ENCODE measurements around the gene DPYSL4.

DPYSL4 gene

DNA sequence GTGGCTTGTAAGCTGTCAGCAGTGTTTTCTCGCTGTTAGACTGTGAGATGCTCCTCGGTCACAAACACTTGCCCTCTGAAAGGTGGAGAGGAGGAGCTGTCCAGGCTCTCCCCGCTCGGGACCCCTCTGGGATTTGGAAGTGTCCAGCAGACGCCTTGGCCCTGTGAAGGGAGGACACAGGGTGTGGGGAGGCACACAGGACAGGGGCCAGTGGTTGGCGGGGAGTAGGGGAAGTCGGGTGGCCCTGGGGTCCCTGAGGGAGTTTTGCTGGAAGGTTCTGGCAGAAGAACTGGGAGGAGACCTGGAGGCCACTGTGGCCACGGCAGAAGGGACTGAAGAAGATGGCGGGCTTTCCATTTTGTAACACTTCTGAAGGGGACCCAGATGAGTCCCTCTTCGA, 47.2 kb upstream of the DPYSL4 start:
- Histone ChIP-seq H3K27me3 (ENCODE audit: insufficient read depth, low read length) (no peaks in the 10 kb centered on the region), H3K4ac (ENCODE audit: low read depth, low read length) (no peak overlapping the region), H3K18ac (ENCODE audit: low read length) (no peak overlapping the region), H3K79me2 (ENCODE audit: control insufficient read depth, insufficient read depth, low read length, poor library complexity) (no peaks in the 10 kb centered on the region), H3K79me1 (ENCODE audit: low read length) (no peaks in the 10 kb centered on the region), H3K4me2 (ENCODE audit: low read length) (no peak overlapping the region), H3K14ac (ENCODE audit: low read length) (no peak overlapping the region), H2AFZ (ENCODE audit: insufficient read depth, low read length, poor library complexity) (no peak overlapping the region), H3K36me3 (ENCODE audit: control insufficient read depth in 1 of 2, insufficient read depth in 2 of 2, low read length in 2 of 2) (no peaks in the 10 kb centered on the region), H3K4me1 (ENCODE audit: control insufficient read depth in 1 of 2, insufficient read depth in 2 of 2, low read length in 2 of 2) (no peaks in the 10 kb centered on the region), H2BK5ac (ENCODE audit: low read depth, low read length, poor library complexity) (no peak overlapping the region), H2BK12ac (ENCODE audit: low read length) (no peak overlapping the region), H4K91ac (ENCODE audit: low read depth, low read length) (no peak overlapping the region), H4K8ac (ENCODE audit: low read depth, low read length) (no peak overlapping the region), H4K12ac (ENCODE audit: low read depth, low read length) (no peak overlapping the region), H3K4me3 (ENCODE audit: low read depth, low read length) (no peak overlapping the region), H2BK120ac (ENCODE audit: insufficient read depth, low read length, poor library complexity) (no peak overlapping the region), H2AK5ac (ENCODE audit: low read length) (no peak overlapping the region), H3K27ac (ENCODE audit: low read depth, low read length) (no peak overlapping the region), H3K9ac (ENCODE audit: low read length) (no peak overlapping the region), H3K9me3 (ENCODE audit: insufficient read depth, low read depth, low read length) (no peaks in the 10 kb centered on the region), H3K23ac (ENCODE audit: low read length) (no peak overlapping the region)
- DNase-seq: no peak
- WGBS (ENCODE audit: extremely low coverage, insufficient coverage, insufficient read length): no CpG with 5 or more reads among the region's 10 CpGs

DNA sequence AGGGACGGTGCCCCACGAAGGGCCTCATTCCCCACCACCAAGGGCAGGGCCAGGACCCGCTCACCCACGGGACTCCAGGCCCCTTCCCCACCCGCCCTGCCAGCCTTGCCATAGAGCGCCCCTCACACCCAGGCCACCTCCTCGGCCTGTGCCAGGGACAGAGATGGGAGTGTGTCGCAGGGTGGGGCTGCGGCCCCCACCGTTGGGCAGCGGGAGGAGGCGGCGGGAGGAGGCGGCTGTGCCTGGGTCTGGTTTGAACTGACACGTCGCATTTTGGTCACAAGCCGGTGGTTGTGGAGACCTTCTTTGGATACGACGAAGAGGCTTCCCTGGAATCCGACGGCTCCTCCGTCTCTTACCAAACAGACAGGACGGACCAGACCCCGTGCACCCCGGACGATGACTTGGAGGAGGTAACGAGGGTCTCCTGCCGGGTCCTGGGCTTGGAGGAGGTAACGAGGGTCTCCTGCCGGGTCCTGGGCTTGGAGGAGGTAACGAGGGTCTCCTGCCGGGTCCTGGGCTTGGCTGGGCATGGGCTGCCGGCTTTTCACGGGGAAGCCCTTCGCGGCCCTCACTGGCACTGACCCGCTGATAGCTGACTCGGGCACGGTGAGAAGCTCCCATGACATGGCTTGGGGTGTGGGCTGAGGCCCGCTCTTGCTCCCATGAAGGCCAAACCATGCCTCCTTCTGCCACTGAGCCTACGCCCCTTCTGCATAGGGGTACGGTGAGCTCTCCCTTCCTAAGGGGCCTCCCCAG, 46.4 kb upstream of the DPYSL4 start:
- no peaks in the 10 kb centered on the region for H3K36me3 ChIP-seq (ENCODE audit: control insufficient read depth in 1 of 2, insufficient read depth in 2 of 2, low read length in 2 of 2)
- no peak overlapping the region for H4K91ac ChIP-seq (ENCODE audit: low read depth, low read length)
- no peaks in the 10 kb centered on the region for H3K4me1 ChIP-seq (ENCODE audit: control insufficient read depth in 1 of 2, insufficient read depth in 2 of 2, low read length in 2 of 2)
- no peak overlapping the region for H3K27ac ChIP-seq (ENCODE audit: low read depth, low read length)
- WGBS (ENCODE audit: extremely low coverage, insufficient coverage, insufficient read length): no CpG with 5 or more reads among the region's 42 CpGs
- no peak overlapping the region for H2AFZ ChIP-seq (ENCODE audit: insufficient read depth, low read length, poor library complexity)
- no peak overlapping the region for H3K14ac ChIP-seq (ENCODE audit: low read length)
- no peak overlapping the region for H2AK5ac ChIP-seq (ENCODE audit: low read length)
- H2BK5ac ChIP-seq (ENCODE audit: low read depth, low read length, poor library complexity): no peak overlapping the region
- no peak overlapping the region for H3K9ac ChIP-seq (ENCODE audit: low read length)
- no peak overlapping the region for H3K4me2 ChIP-seq (ENCODE audit: low read length)
- H2BK120ac ChIP-seq (ENCODE audit: insufficient read depth, low read length, poor library complexity): no peak overlapping the region
- H3K79me1 ChIP-seq (ENCODE audit: low read length): no peaks in the 10 kb centered on the region
- DNase-seq: no peak
- no peaks in the 10 kb centered on the region for H3K79me2 ChIP-seq (ENCODE audit: control insufficient read depth, insufficient read depth, low read length, poor library complexity)
- no peak overlapping the region for H3K4me3 ChIP-seq (ENCODE audit: low read depth, low read length)
- H3K9me3 ChIP-seq (ENCODE audit: insufficient read depth, low read depth, low read length): no peaks in the 10 kb centered on the region
- H3K23ac ChIP-seq (ENCODE audit: low read length): no peak overlapping the region
- H3K18ac ChIP-seq (ENCODE audit: low read length): no peak overlapping the region
- no peaks in the 10 kb centered on the region for H3K27me3 ChIP-seq (ENCODE audit: insufficient read depth, low read length)
- no peak overlapping the region for H2BK12ac ChIP-seq (ENCODE audit: low read length)
- H3K4ac ChIP-seq (ENCODE audit: low read depth, low read length): no peak overlapping the region
- H4K12ac ChIP-seq (ENCODE audit: low read depth, low read length): no peak overlapping the region
- H4K8ac ChIP-seq (ENCODE audit: low read depth, low read length): no peak overlapping the region

DNA sequence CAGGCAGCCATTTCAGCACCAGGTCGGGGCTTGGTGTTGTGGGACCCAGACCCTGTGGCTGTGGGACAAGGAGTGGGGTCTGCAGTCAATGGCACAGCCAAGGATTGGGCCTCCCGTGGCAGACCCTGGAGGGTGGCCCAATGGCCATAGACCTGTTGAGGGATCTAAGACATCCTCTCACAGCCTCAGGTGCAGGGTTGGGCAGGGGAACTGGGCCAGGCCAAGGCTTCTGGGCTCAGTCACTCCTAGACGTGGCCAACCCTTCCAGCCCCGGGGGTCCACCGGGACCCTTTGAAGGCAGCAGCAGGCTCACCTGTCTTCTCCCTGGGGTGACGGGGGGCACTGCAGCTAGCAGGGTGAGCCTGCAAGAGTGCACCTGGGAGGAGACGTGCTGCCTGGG, 45.7 kb upstream of the DPYSL4 start:
- Histone ChIP-seq H3K27ac (ENCODE audit: low read depth, low read length) (no peak overlapping the region), H3K36me3 (ENCODE audit: control insufficient read depth in 1 of 2, insufficient read depth in 2 of 2, low read length in 2 of 2) (no peaks in the 10 kb centered on the region), H2BK12ac (ENCODE audit: low read length) (no peak overlapping the region), H4K12ac (ENCODE audit: low read depth, low read length) (no peak overlapping the region), H2BK120ac (ENCODE audit: insufficient read depth, low read length, poor library complexity) (no peak overlapping the region), H3K9ac (ENCODE audit: low read length) (no peak overlapping the region), H2AFZ (ENCODE audit: insufficient read depth, low read length, poor library complexity) (no peak overlapping the region), H3K23ac (ENCODE audit: low read length) (no peak overlapping the region), H4K91ac (ENCODE audit: low read depth, low read length) (no peak overlapping the region), H2AK5ac (ENCODE audit: low read length) (no peak overlapping the region), H3K27me3 (ENCODE audit: insufficient read depth, low read length) (no peaks in the 10 kb centered on the region), H3K79me1 (ENCODE audit: low read length) (no peaks in the 10 kb centered on the region), H3K4me1 (ENCODE audit: control insufficient read depth in 1 of 2, insufficient read depth in 2 of 2, low read length in 2 of 2) (no peaks in the 10 kb centered on the region), H3K4ac (ENCODE audit: low read depth, low read length) (no peak overlapping the region), H2BK5ac (ENCODE audit: low read depth, low read length, poor library complexity) (no peak overlapping the region), H4K8ac (ENCODE audit: low read depth, low read length) (no peak overlapping the region), H3K4me3 (ENCODE audit: low read depth, low read length) (no peak overlapping the region), H3K18ac (ENCODE audit: low read length) (no peak overlapping the region), H3K4me2 (ENCODE audit: low read length) (no peak overlapping the region), H3K79me2 (ENCODE audit: control insufficient read depth, insufficient read depth, low read length, poor library complexity) (no peaks in the 10 kb centered on the region), H3K14ac (ENCODE audit: low read length) (no peak overlapping the region), H3K9me3 (ENCODE audit: insufficient read depth, low read depth, low read length) (no peaks in the 10 kb centered on the region)
- WGBS (ENCODE audit: extremely low coverage, insufficient coverage, insufficient read length): no CpG with 5 or more reads among the region's 7 CpGs
- no peak for DNase-seq

DNA sequence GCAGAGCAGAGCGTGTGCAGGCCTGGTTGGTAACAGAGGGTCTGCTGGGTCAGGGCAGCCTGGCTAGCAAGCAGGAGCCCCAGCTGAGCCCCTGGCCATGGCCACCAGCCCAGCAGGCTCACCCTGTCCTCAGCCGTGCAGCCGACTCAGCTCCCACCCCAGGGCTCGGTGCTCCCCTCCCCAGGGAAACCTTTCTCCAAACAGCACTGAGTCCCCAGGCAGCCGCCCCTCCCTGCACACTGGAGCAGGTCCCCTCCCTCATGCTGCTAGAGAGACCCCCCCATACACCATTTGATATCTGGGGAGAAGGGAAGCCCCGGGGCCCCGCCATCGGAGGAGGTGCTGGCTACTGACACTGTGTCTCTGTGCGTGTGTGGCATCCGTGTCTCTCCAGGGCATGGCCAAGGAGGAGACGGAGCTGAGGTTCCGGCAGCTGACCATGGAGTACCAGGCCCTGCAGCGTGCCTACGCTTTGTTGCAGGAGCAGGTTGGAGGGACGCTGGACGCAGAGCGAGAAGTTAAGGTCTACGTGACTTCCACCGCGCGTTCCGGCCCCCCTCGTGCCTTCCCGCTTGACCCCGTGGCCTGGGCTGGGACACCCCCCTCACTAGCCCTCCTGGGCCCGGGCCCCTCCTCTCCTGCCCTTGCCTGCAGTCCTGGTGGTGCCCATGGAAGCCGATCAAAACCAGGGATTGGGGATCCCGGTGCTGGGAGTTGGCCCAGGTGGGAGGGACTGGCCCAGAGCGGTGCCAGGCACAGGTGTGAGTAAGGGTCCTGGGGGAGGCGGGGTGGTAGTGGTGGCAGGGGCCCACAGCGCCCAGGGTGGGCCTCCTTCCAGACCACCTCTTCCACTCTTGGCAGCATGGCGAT, 45.0 kb upstream of the DPYSL4 start:
- Histone ChIP-seq H3K18ac (ENCODE audit: low read length) (no peak overlapping the region), H4K12ac (ENCODE audit: low read depth, low read length) (no peak overlapping the region), H3K79me1 (ENCODE audit: low read length) (no peaks in the 10 kb centered on the region), H3K9ac (ENCODE audit: low read length) (no peak overlapping the region), H3K36me3 (ENCODE audit: control insufficient read depth in 1 of 2, insufficient read depth in 2 of 2, low read length in 2 of 2) (no peaks in the 10 kb centered on the region), H3K23ac (ENCODE audit: low read length) (no peak overlapping the region), H3K27me3 (ENCODE audit: insufficient read depth, low read length) (no peaks in the 10 kb centered on the region), H3K4me3 (ENCODE audit: low read depth, low read length) (no peak overlapping the region), H3K4ac (ENCODE audit: low read depth, low read length) (no peak overlapping the region), H2BK12ac (ENCODE audit: low read length) (no peak overlapping the region), H3K4me2 (ENCODE audit: low read length) (no peak overlapping the region), H2BK5ac (ENCODE audit: low read depth, low read length, poor library complexity) (no peak overlapping the region), H4K91ac (ENCODE audit: low read depth, low read length) (no peak overlapping the region), H3K4me1 (ENCODE audit: control insufficient read depth in 1 of 2, insufficient read depth in 2 of 2, low read length in 2 of 2) (no peaks in the 10 kb centered on the region), H4K8ac (ENCODE audit: low read depth, low read length) (no peak overlapping the region), H3K14ac (ENCODE audit: low read length) (no peak overlapping the region), H2AK5ac (ENCODE audit: low read length) (no peak overlapping the region), H3K27ac (ENCODE audit: low read depth, low read length) (no peak overlapping the region), H2AFZ (ENCODE audit: insufficient read depth, low read length, poor library complexity) (no peak overlapping the region), H3K9me3 (ENCODE audit: insufficient read depth, low read depth, low read length) (no peaks in the 10 kb centered on the region), H2BK120ac (ENCODE audit: insufficient read depth, low read length, poor library complexity) (no peak overlapping the region), H3K79me2 (ENCODE audit: control insufficient read depth, insufficient read depth, low read length, poor library complexity) (no peaks in the 10 kb centered on the region)
- no peak for DNase-seq
- WGBS (ENCODE audit: extremely low coverage, insufficient coverage, insufficient read length): no CpG with 5 or more reads among the region's 32 CpGs
